Loucy (cell line): ENCODE data around the gene AGPAT2.

ENCODE experiments used
- EZH2phosphoT487 ChIP-seq: fragments of 200-600 bp; IDR thresholded peaks from 2 replicates; pipeline ENCODE4 v1.6.1; 2018; ENCODE audit warnings: antibody characterized with exemption, mild to moderate bottlenecking, moderate library complexity, borderline replicate concordance
- TF ChIP-seq, protein P1 (sequence below): fragments of 200-600 bp; sonication (generic); conservative IDR thresholded peaks from 2 replicates; pipeline ENCODE4 v1.5.1; 2014; ENCODE audit warnings: mild to moderate bottlenecking, antibody characterized with exemption, low read length

DNA sequence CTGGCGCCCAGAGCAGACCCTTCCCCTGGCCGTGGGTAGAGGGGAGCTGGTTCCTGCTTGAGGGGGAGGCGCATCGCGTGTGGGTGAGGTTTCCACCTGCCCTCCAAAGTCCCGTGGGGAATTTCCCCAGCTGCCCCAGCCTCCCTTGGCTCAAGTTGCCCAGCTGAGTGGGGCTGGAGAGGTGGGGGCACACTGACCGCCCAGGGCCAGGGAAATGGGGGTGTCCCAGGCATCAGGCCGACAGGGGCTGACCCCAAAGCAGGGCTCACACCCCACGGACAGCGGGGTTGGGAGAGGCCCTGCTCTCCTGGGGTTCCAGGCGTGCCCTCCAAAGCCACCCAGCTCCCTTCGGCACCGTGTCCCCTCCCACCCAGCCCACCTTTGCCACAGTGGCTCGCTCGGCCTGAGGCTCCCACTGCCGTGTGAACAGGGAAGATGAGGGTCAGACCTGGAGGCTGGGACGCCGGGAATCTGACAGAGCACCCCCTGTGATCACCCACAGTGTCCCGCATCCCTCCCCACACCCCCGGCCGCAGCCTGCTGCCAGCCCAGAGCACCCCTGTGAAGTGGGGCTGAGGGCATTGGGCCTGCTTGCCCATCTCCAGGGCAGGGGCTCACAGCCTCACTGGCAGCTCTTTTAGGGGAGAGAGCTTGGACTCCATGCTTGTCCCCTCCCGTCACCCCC, 25.5 kb downstream of the AGPAT2 start:
- TF ChIP-seq, protein P1, sequence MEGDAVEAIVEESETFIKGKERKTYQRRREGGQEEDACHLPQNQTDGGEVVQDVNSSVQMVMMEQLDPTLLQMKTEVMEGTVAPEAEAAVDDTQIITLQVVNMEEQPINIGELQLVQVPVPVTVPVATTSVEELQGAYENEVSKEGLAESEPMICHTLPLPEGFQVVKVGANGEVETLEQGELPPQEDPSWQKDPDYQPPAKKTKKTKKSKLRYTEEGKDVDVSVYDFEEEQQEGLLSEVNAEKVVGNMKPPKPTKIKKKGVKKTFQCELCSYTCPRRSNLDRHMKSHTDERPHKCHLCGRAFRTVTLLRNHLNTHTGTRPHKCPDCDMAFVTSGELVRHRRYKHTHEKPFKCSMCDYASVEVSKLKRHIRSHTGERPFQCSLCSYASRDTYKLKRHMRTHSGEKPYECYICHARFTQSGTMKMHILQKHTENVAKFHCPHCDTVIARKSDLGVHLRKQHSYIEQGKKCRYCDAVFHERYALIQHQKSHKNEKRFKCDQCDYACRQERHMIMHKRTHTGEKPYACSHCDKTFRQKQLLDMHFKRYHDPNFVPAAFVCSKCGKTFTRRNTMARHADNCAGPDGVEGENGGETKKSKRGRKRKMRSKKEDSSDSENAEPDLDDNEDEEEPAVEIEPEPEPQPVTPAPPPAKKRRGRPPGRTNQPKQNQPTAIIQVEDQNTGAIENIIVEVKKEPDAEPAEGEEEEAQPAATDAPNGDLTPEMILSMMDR, result no peak
- no peak for TF ChIP-seq EZH2phosphoT487
